Fibroblast of villous mesenchyme (primary cell): ENCODE measurements around the gene TMEM39B. TPM values are rescaled to one million over a fixed set of nuclear protein-coding genes. Genes with fewer than 3 reads are reported as not detected.
A peak's percentile ranks its signal among the peaks of the same experiment; 100 is the strongest.

ENCODE experiments used
- DNase-seq: peaks from one replicate; pipeline ENCODE4 v3.0.0-alpha.2; 2010; ENCODE audit warnings: low read depth
- H3K4me3 ChIP-seq: 2 replicates; pipeline ENCODE4 v1.5.1; 2011; ENCODE audit warnings: low read depth, mild to moderate bottlenecking, low read length
- total RNA-seq: library from RNA; depleted of rRNA; stranded (reverse); fragments of >200 nt; gene quantifications from 2 replicates; pipeline ENCODE4 v1.2.3, GENCODE V29; 2012
- TF ChIP-seq, protein P1 (sequence below): IDR thresholded peaks from 2 replicates; pipeline ENCODE4 v1.5.1; 2012; ENCODE audit warnings: low read depth, mild to moderate bottlenecking, low read length; ENCODE audit not compliant: insufficient read depth

TMEM39B gene
- total RNA-seq, 1 donor, result 5.6 TPM

DNA sequence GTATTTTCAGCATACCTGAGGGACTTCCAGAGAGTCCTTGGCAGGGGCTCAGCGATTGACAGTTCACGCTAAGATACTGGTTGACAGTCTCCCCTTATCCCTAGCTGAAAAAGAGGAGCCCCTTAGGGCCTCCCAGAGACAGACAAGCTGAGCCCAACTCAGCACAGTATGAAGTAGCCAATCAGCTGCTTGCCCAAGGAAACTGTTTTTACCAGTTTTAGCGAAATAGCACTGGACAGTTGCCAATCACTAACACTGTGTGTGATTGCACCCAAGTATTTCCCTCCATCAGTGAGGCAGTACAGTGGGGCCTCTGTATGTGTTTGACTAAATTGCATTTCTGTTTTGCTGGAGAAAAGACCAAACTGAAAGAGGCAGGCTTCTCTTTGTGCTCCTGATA lies 32.0 kb upstream of the TMEM39B start:
- no peak overlapping the region for H3K4me3 ChIP-seq
- TF ChIP-seq, protein P1, sequence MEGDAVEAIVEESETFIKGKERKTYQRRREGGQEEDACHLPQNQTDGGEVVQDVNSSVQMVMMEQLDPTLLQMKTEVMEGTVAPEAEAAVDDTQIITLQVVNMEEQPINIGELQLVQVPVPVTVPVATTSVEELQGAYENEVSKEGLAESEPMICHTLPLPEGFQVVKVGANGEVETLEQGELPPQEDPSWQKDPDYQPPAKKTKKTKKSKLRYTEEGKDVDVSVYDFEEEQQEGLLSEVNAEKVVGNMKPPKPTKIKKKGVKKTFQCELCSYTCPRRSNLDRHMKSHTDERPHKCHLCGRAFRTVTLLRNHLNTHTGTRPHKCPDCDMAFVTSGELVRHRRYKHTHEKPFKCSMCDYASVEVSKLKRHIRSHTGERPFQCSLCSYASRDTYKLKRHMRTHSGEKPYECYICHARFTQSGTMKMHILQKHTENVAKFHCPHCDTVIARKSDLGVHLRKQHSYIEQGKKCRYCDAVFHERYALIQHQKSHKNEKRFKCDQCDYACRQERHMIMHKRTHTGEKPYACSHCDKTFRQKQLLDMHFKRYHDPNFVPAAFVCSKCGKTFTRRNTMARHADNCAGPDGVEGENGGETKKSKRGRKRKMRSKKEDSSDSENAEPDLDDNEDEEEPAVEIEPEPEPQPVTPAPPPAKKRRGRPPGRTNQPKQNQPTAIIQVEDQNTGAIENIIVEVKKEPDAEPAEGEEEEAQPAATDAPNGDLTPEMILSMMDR, result no peak
- DNase-seq, result no peak

DNA sequence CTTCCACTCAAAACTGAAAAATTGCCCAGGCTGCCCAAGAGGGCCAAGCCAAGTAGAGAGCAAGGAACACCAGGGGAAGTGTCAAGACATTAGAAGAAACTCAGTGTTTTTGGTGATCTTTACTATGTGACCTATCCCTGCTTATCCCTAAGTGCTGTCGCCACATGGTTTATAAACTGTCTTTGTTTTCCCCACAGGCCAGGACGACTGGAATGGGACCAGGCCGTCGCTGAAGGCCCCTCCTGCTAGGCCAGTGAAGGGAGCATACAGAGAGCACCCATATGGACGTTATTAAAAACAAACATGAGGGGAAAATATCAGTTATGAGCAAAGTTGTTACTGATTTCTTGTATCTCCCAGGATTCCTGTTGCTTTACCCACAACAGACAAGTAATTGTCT lies 30.4 kb upstream of the TMEM39B start:
- TF ChIP-seq, protein P1, result no peak
- H3K4me3 ChIP-seq, result no peak overlapping the region
- DNase-seq, result no peak

DNA sequence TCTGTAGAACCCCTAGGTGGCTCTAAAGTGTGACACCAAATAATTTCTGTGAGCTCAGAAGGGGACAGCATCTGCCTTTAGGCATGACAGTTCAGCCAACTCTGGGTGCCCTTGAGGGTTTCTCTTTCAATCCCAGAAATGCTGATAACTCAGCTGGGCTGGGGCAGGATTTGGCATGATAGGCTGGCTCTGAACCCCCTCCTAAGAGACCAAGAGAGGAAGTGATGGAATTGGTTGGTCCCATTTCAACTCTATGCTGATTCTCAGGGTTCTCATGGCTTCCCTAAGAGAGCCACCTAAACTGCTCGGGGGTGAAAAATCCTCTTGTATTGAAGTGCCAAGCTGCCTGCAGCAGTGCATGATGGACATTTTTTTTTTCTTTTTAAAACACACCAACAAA lies 28.5 kb upstream of the TMEM39B start:
- TF ChIP-seq, protein P1, result no peak
- DNase-seq, result no peak
- no peak overlapping the region for H3K4me3 ChIP-seq

DNA sequence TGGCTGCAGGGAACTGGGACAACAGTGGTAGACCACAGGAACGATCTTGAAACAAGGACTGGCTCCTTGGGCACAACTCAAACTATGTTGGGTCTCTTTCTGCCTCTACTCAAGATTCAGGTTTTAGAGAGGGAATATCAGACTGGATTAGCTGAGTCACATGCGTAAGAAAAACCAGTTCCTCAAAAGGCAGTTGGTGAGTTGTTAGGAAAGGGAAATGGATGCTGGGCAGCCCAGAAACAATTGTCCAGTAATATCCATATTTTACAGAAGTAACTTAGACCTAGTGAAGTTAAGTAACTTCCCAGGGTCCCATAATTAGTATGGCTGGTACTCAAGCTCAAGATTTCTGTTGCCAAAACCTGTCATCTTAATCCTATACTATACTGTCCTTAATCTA lies 27.0 kb upstream of the TMEM39B start:
- TF ChIP-seq, protein P1, result no peak
- no peak overlapping the region for H3K4me3 ChIP-seq
- no peak for DNase-seq

DNA sequence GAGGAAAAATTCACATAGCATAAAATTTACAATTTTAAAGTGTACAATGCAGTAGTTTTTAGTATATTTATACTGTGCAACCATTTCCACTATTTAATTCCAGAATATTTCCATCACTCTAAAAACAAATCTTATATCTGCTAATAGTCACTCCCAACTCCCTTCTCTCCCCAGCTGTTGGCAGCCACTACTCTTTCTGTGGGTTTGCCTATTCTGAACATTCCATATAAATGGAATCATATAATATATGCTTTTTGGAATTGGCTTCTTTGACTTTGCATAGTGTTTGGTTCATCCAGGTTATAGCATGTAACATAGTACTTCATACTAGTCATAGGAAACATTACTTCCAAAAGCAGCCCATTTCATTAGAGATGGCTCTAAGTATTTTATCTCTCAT lies 25.0 kb upstream of the TMEM39B start:
- no peak for DNase-seq
- TF ChIP-seq, protein P1, result no peak
- H3K4me3 ChIP-seq, result no peak overlapping the region

DNA sequence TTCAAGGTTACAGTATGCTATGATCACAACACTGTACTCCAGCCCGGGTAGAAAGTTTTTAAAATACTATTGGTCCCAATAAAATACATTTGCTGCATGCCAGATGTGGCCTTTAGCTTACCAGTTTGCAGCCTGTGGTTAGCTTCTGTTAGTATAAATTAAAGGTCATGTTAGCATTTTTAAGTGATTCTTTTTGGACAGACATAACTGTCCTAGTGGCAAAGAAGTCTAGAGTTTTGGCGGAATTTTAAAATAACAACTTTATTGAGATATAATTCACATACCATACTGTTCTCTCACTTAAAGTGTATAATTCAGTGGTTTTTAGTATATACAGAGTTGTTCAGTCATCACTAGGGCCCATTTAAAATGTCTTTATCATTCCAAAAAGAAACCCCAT lies 24.3 kb upstream of the TMEM39B start:
- peak; percentile 59 for DNase-seq
- TF ChIP-seq, protein P1, result no peak
- no peak overlapping the region for H3K4me3 ChIP-seq

DNA sequence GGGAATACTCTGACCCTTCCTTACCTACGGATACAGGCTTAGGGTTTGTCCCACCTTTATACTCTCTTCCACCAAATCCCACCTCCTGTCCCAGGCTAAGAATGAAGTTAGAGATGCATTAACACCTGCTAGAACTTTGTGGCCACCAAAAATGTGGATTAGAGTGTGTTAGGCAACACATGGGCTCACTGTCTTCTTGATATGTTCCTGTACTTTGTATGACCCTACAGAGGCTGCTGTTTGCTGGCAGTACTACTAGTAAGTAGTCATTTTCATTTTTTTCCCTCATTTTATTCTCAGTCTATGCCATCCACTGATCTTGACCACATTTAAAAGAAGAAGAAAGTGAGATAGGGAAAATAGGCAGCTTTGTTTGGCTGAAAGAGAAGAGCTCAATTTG lies 21.0 kb upstream of the TMEM39B start:
- TF ChIP-seq, protein P1, result no peak
- no peak overlapping the region for H3K4me3 ChIP-seq
- DNase-seq, result no peak
